ENCODE data around the gene STEEP1. TPM values are rescaled to one million over a fixed set of nuclear protein-coding genes. Genes with fewer than 3 reads are reported as not detected.

Gene STEEP1
- total and polyA plus RNA-seq, 2 donors (not counting 3 experiments of a cell fraction or from before 2014, with no cell fraction given), result 12.1 to 23.1 TPM

- Histone ChIP-seq H3K9me3 (replicated peaks; ENCODE audit: control insufficient read depth, insufficient read depth, low read length) (no peaks in the 10 kb centered on the region), H4K20me1 (replicated peaks; ENCODE audit: control insufficient read depth, extremely low read depth, insufficient read depth, low read length) (no peaks in the 10 kb centered on the region), H3K79me2 (ENCODE audit: control insufficient read depth, insufficient read depth, low read length) (peaks cover 2% of the 10 kb centered on the region), H3K4me2 (ENCODE audit: insufficient read depth, low read length) (no peak overlapping the region), H3K27ac (ENCODE audit: insufficient read depth, low read depth, low read length) (no peak overlapping the region), H2AFZ (ENCODE audit: low read depth, low read length) (no peak overlapping the region), H3K4me1 (ENCODE audit: control insufficient read depth, extremely low read depth, insufficient read depth, low read length) (no peaks in the 10 kb centered on the region), H3K36me3 (ENCODE audit: control insufficient read depth in 2 of 2, extremely low read depth in 1 of 2, insufficient read depth in 2 of 2, low read length in 2 of 2) (peaks cover 0 to under 1% of the 10 kb centered on the region in 2 experiments), H3K9me1 (replicated peaks; ENCODE audit: control insufficient read depth, extremely low read depth, insufficient read depth, low read length) (no peaks in the 10 kb centered on the region), H3K9ac (replicated peaks; ENCODE audit: extremely low read depth, insufficient read depth, low read length) (no peak overlapping the region), H3K27me3 (ENCODE audit: control insufficient read depth in 2 of 2, insufficient read depth in 2 of 2, low read length in 2 of 2) (no peaks in the 10 kb centered on the region), H3K4me3 (replicated peaks in 1 of 3; ENCODE audit: insufficient read depth in 1 of 3, low read depth in 1 of 3, low read length in 3 of 3) (no peak overlapping the region)
- DNase-seq (ENCODE audit: low read depth, low spot score), result no peak
- ChIA-PET POLR2A (no interaction called here), CTCF (no interaction called here)
- FAIRE-seq, result no peak
- dilution Hi-C loops (cut with MboI; ENCODE audit: extremely low pct_ligation_motif_present, low sequenced_read_pairs) (no loop called here), intact Hi-C loops (cut with micrococcal nuclease) (no loop called here)
- TF ChIP-seq GATA2 (IDR thresholded peaks at IDR 0.05; ENCODE audit: insufficient read depth, insufficient read length, low read depth, low read length) (no peak), POLR2A (IDR thresholded peaks at IDR 0.05; ENCODE audit: low read depth, low read length) (no peak), MAX (IDR thresholded peaks at IDR 0.05; ENCODE audit: insufficient read depth, insufficient read length) (no peak), POLR2AphosphoS5 (IDR thresholded peaks at IDR 0.05; ENCODE audit: insufficient read depth, low read depth, low read length) (no peak), EZH2 (IDR thresholded peaks at IDR 0.05; ENCODE audit: borderline replicate concordance, low read depth, low read length, severe bottlenecking) (no peak), MYC (IDR thresholded peaks at IDR 0.05; ENCODE audit: low read depth, low read length) (no peak), FOS (IDR thresholded peaks at IDR 0.05; ENCODE audit: borderline replicate concordance, insufficient read depth, low read length) (no peak), JUN (IDR thresholded peaks at IDR 0.05; ENCODE audit: borderline replicate concordance, insufficient read depth, insufficient read length, low read depth) (no peak)
- TF ChIP-seq, protein P1, sequence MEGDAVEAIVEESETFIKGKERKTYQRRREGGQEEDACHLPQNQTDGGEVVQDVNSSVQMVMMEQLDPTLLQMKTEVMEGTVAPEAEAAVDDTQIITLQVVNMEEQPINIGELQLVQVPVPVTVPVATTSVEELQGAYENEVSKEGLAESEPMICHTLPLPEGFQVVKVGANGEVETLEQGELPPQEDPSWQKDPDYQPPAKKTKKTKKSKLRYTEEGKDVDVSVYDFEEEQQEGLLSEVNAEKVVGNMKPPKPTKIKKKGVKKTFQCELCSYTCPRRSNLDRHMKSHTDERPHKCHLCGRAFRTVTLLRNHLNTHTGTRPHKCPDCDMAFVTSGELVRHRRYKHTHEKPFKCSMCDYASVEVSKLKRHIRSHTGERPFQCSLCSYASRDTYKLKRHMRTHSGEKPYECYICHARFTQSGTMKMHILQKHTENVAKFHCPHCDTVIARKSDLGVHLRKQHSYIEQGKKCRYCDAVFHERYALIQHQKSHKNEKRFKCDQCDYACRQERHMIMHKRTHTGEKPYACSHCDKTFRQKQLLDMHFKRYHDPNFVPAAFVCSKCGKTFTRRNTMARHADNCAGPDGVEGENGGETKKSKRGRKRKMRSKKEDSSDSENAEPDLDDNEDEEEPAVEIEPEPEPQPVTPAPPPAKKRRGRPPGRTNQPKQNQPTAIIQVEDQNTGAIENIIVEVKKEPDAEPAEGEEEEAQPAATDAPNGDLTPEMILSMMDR (IDR thresholded peaks at IDR 0.05; ENCODE audit: extremely low read depth in 1 of 2, insufficient read depth in 1 of 2, low read depth in 1 of 2, low read length in 2 of 2), result no peak
- BruUV-seq (replicated peaks), result no TSS peak
Measured at GRCh38 chrX:119552508-119552907, 12.7 kb downstream of the STEEP1 start.

Data from endothelial cell of umbilical vein (primary cell).